TTC549 (cell line): Measurements from ENCODE around the gene PANX2.
"Not testable (repeated sequence)": the region's sequence is repeated elsewhere in the genome, so short reads cannot be mapped to it uniquely, and the experiment has no call there.

Experiments used
- FAIRE-seq: peaks from 2 replicates; lab custom pipeline; 2012; peaks lifted over from hg19 to GRCh38; lab: Jason Lieb, UNC

PANX2 gene

GRCh38 chr22:50147258-50148165 lies 23.0 kb upstream of the PANX2 start:
- not testable (repeated sequence) for FAIRE-seq

- FAIRE-seq = no peak
Measured at GRCh38 chr22:50148166-50148500, 22.4 kb upstream of the PANX2 start.

- FAIRE-seq = no peak
Measured at GRCh38 chr22:50148991-50149721, 21.4 kb upstream of the PANX2 start.

- FAIRE-seq = no peak
Measured at GRCh38 chr22:50150161-50151129, 20.1 kb upstream of the PANX2 start.

GRCh38 chr22:50151571-50152537 lies 18.7 kb upstream of the PANX2 start:
- no peak for FAIRE-seq

- no peak for FAIRE-seq
Measured at GRCh38 chr22:50153056-50153755, 17.3 kb upstream of the PANX2 start.

GRCh38 chr22:50153756-50154140 lies 16.8 kb upstream of the PANX2 start:
- no peak for FAIRE-seq

GRCh38 chr22:50157709-50158375 lies 12.7 kb upstream of the PANX2 start:
- no peak for FAIRE-seq

GRCh38 chr22:50160947-50161346 lies 9.6 kb upstream of the PANX2 start:
- no peak for FAIRE-seq

GRCh38 chr22:50161508-50162390 lies 8.8 kb upstream of the PANX2 start:
- FAIRE-seq = no peak

GRCh38 chr22:50162391-50162956 lies 8.1 kb upstream of the PANX2 start:
- no peak for FAIRE-seq

- FAIRE-seq = no peak
Measured at GRCh38 chr22:50165436-50166123, 5.0 kb upstream of the PANX2 start.

GRCh38 chr22:50167689-50168489 lies 2.6 kb upstream of the PANX2 start:
- FAIRE-seq = no peak

- FAIRE-seq = not testable (repeated sequence)
Measured at GRCh38 chr22:50168490-50169180, 1.9 kb upstream of the PANX2 start.

- FAIRE-seq = no peak
Measured at GRCh38 chr22:50169181-50169759, 1.3 kb upstream of the PANX2 start.

GRCh38 chr22:50169774-50170341 lies 673 bp upstream of the PANX2 start:
- FAIRE-seq = no peak
